OCI-LY7 (cell line): ENCODE results near the gene TAF4. TPM values are rescaled to one million over a fixed set of nuclear protein-coding genes. Genes with fewer than 3 reads are reported as not detected.

Experiments
- BruUV-seq: library from RNA; stranded (reverse); fragments of 400-500 nt; replicated peaks from 2 replicates; lab custom pipeline; 2021; lab: Mats Ljungman, UMichigan
- CTCF ChIA-PET: fragments of 300-600 bp; sonication (Branson Sonifier 250); formaldehyde crosslinking; loops from one replicate; lab custom pipeline; 2022; ENCODE audit warnings: antibody characterized with exemption; ENCODE audit not compliant: unreplicated experiment; lab: Charles Lee
- POLR2A ChIA-PET: fragments of 300-600 bp; sonication (Branson Sonifier 250); formaldehyde crosslinking; loops from one replicate; lab custom pipeline; 2022; ENCODE audit warnings: antibody characterized with exemption; lab: Charles Lee
- DNase-seq: peaks from one replicate; pipeline ENCODE4 v3.0.0-alpha.2; 2015; ENCODE audit warnings: low spot score
- H2AFZ ChIP-seq: fragments of 200-600 bp; sonication (generic), shearing (Covaris generic); 2 replicates; pipeline ENCODE4 v1.6.1; 2014; ENCODE audit warnings: mild to moderate bottlenecking, antibody characterized with exemption, low read length, moderate library complexity
- H3K27ac ChIP-seq: fragments of 200-600 bp; sonication (generic); 2 replicates; pipeline ENCODE4 v1.5.1; 2014; ENCODE audit warnings: mixed run types, low read depth, mild to moderate bottlenecking, moderate library complexity, low read length, inconsistent platforms; ENCODE audit not compliant: poor library complexity, severe bottlenecking
- H3K36me3 ChIP-seq: fragments of 200-600 bp; sonication (generic); 2 replicates; pipeline ENCODE4 v1.6.1; 2014; ENCODE audit warnings: mild to moderate bottlenecking, antibody characterized with exemption, low read length, moderate library complexity, mixed read lengths; ENCODE audit not compliant: insufficient read depth
- H3K4me1 ChIP-seq: fragments of 200-600 bp; sonication (generic); 2 replicates; pipeline ENCODE4 v1.5.1; 2014; ENCODE audit warnings: mild to moderate bottlenecking, low read length; ENCODE audit not compliant: insufficient read depth, poor library complexity, severe bottlenecking
- H3K4me2 ChIP-seq: fragments of 200-600 bp; sonication (generic); 2 replicates; pipeline ENCODE4 v1.6.1; 2014; ENCODE audit warnings: mild to moderate bottlenecking, low read length
- H3K4me3 ChIP-seq: fragments of 200-600 bp; sonication (generic); 2 replicates; pipeline ENCODE4 v1.5.1; 2014; ENCODE audit warnings: mild to moderate bottlenecking, low read depth, low read length; ENCODE audit not compliant: poor library complexity, severe bottlenecking
- H3K79me2 ChIP-seq: fragments of 200-600 bp; sonication (generic); 2 replicates; pipeline ENCODE4 v1.6.1; 2016; ENCODE audit warnings: low read depth, mild to moderate bottlenecking, low read length, moderate library complexity, mixed read lengths; ENCODE audit not compliant: insufficient read depth
- H3K9me2 ChIP-seq: fragments of 200-600 bp; sonication (generic); 2 replicates; pipeline ENCODE4 v1.6.1; 2016; ENCODE audit warnings: mild to moderate bottlenecking, low read length, mixed read lengths; ENCODE audit not compliant: insufficient read depth
- H3K9me3 ChIP-seq: fragments of 200-600 bp; sonication (generic); 2 replicates; pipeline ENCODE4 v1.6.1; 2014; ENCODE audit warnings: mild to moderate bottlenecking, mixed run types, low read length, mixed read lengths
- H4K20me1 ChIP-seq: fragments of 200-600 bp; sonication (generic); 2 replicates; pipeline ENCODE4 v1.6.1; 2014; ENCODE audit warnings: mild to moderate bottlenecking, antibody characterized with exemption, low read length, moderate library complexity, mixed read lengths; ENCODE audit not compliant: insufficient read depth
- CTCF ChIP-seq: fragments of 200-600 bp; sonication (generic); conservative IDR thresholded peaks from 2 replicates; pipeline ENCODE4 v1.5.1; 2014; ENCODE audit warnings: mild to moderate bottlenecking, antibody characterized with exemption, low read length, moderate library complexity, mixed read lengths
- EZH2phosphoT487 ChIP-seq: fragments of 200-600 bp; sonication (generic); IDR thresholded peaks from 2 replicates; pipeline ENCODE4 v1.6.1; 2018; ENCODE audit warnings: low read depth, borderline replicate concordance, mild to moderate bottlenecking, mixed run types, antibody characterized with exemption, low read length, moderate library complexity, mixed read lengths
- intact Hi-C: fragments of 100-400 bp; cut with micrococcal nuclease; formaldehyde crosslinking; loops from one replicate; pipeline ENCODE4 v1.10.0; 2022; ENCODE audit not compliant: unreplicated experiment
- total RNA-seq, 2 experiments: library from RNA; depleted of rRNA in 1 of 2; stranded (reverse); fragments of >200 nt in 1 of 2; shearing (Covaris generic) in 1 of 2; gene quantifications; 2 replicates each; pipeline ENCODE4 v1.2.3, GENCODE V29; 2014 to 2022

Gene TAF4
- total RNA-seq, 2 experiments from 2014 or later: 11.2 to 38.9 TPM

- no TSS peak for BruUV-seq
- Histone ChIP-seq H3K4me1 (peaks cover 32% of the 10 kb centered on the region), H2AFZ (no peak overlapping the region), H4K20me1 (no peaks in the 10 kb centered on the region), H3K4me2 (peak overlapping the region; percentile 92), H3K4me3 (peak overlapping the region; percentile 56), H3K9me2 (no peaks in the 10 kb centered on the region), H3K79me2 (no peaks in the 10 kb centered on the region), H3K9me3 (no peaks in the 10 kb centered on the region), H3K27ac (peak overlapping the region; percentile 79), H3K36me3 (peaks cover 80% of the 10 kb centered on the region)
- intact Hi-C loops: loop anchor here (2.0 to 5.0 kb wide), 2 partner anchors 64 to 119 kb away; partner anchors contain the start of genes LSM14B and TAF4
- ChIA-PET CTCF (interaction anchor here (0.8 kb wide), 1 partner anchor 179 kb away, joined by 3 read pairs; no protein-coding TSS in a partner anchor), POLR2A (interaction anchor here (0.5 kb wide), 1 partner anchor 336 kb away, joined by 4 read pairs; no protein-coding TSS in a partner anchor)
- TF ChIP-seq CTCF: 0 out of 2 replicates have a peak, but pooled peaks have one; percentile 21
- TF ChIP-seq EZH2phosphoT487: no peak
- peak; percentile 88 for DNase-seq
Measured at GRCh38 chr20:62003567-62004405, 61.9 kb downstream of the TAF4 start.

GRCh38 chr20:62002882-62003480 lies 62.7 kb downstream of the TAF4 start:
- Histone ChIP-seq H4K20me1 (no peaks in the 10 kb centered on the region), H3K4me1 (peaks cover 36% of the 10 kb centered on the region), H3K4me2 (peak overlapping the region; percentile 92), H3K9me3 (no peaks in the 10 kb centered on the region), H2AFZ (no peak overlapping the region), H3K27ac (peak overlapping the region; percentile 79), H3K36me3 (peaks cover 81% of the 10 kb centered on the region), H3K4me3 (peak overlapping the region; percentile 56), H3K79me2 (no peaks in the 10 kb centered on the region), H3K9me2 (no peaks in the 10 kb centered on the region)
- intact Hi-C loops: loop anchor here (2.0 to 5.0 kb wide), 2 partner anchors 64 to 120 kb away; partner anchors contain the start of genes LSM14B and TAF4
- no peak for TF ChIP-seq CTCF
- TF ChIP-seq EZH2phosphoT487: no peak
- DNase-seq: no peak
- no TSS peak for BruUV-seq
- CTCF ChIA-PET: interaction anchor here (0.8 kb wide), 1 partner anchor 180 kb away, joined by 3 read pairs; no protein-coding TSS in a partner anchor
- POLR2A ChIA-PET: no interaction called here
